HG02759 (cell line): ENCODE measurements around the gene NAP1L1.

ENCODE experiments used
- ATAC-seq: cut with Tn5 transposase; IDR thresholded peaks from one replicate; pipeline ENCODE4 v1.9.1; 2021; ENCODE audit warnings: mild to moderate bottlenecking, moderate library complexity; ENCODE audit not compliant: unreplicated experiment

NAP1L1 gene

GRCh38 chr12:76041406-76041805, 43.1 kb downstream of the NAP1L1 start:
- no peak for ATAC-seq

GRCh38 chr12:76040461-76040860, 44.0 kb downstream of the NAP1L1 start:
- ATAC-seq, result no peak

GRCh38 chr12:76038176-76038575, 46.3 kb downstream of the NAP1L1 start:
- ATAC-seq, result no peak

- ATAC-seq, result peak; percentile 61
Measured at GRCh38 chr12:76037130-76038103, 47.1 kb downstream of the NAP1L1 start.

- ATAC-seq, result no peak
Measured at GRCh38 chr12:76035045-76035444, 49.4 kb downstream of the NAP1L1 start.

- ATAC-seq, result no peak
Measured at GRCh38 chr12:76033081-76034011, 51.1 kb downstream of the NAP1L1 start.

GRCh38 chr12:76032043-76032981, 52.2 kb downstream of the NAP1L1 start:
- ATAC-seq, result peak; percentile 29

GRCh38 chr12:76031414-76032042, 53.0 kb downstream of the NAP1L1 start, which contains the start of gene PHLDA1:
Gene PHLDA1 (minus strand): TSS chr12:76031776.
- ATAC-seq, result peak; percentile 83

- ATAC-seq, result peak; percentile 13
Measured at GRCh38 chr12:76031081-76031413, 53.4 kb downstream of the NAP1L1 start.

GRCh38 chr12:76030341-76031080, 54.0 kb downstream of the NAP1L1 start:
- no peak for ATAC-seq

GRCh38 chr12:76029982-76030340, 54.5 kb downstream of the NAP1L1 start:
- no peak for ATAC-seq

- no peak for ATAC-seq
Measured at GRCh38 chr12:76028571-76029277, 55.8 kb downstream of the NAP1L1 start.

GRCh38 chr12:76026643-76027063, 57.8 kb downstream of the NAP1L1 start:
- ATAC-seq, result no peak

- ATAC-seq, result no peak
Measured at GRCh38 chr12:76025601-76026575, 58.6 kb downstream of the NAP1L1 start.

- ATAC-seq, result no peak
Measured at GRCh38 chr12:76024942-76025600, 59.4 kb downstream of the NAP1L1 start.

GRCh38 chr12:76024102-76024781, 60.2 kb downstream of the NAP1L1 start:
- ATAC-seq, result no peak
